Left kidney (tissue), 2 donors: Measurements from ENCODE around the gene SBK2. TPM values are rescaled to one million over a fixed set of nuclear protein-coding genes. Genes with fewer than 3 reads are reported as not detected.
A peak's percentile ranks its signal among the peaks of the same experiment; 100 is the strongest.
"Not testable (repeated sequence)": the region's sequence is repeated elsewhere in the genome, so short reads cannot be mapped to it uniquely, and the experiment has no call there.

Experiments used
- DNase-seq: peaks from one replicate; pipeline ENCODE4 v3.0.0-alpha.2; 2013
- polyA plus RNA-seq: library from polyadenylated mRNA; unstranded; fragments of 120-200 nt; gene quantifications from one replicate; pipeline ENCODE4 v1.2.1, GENCODE V29; 2013; ENCODE audit not compliant: insufficient read length

Gene SBK2
- polyA plus RNA-seq, 1 donor: 1.1 TPM

DNA sequence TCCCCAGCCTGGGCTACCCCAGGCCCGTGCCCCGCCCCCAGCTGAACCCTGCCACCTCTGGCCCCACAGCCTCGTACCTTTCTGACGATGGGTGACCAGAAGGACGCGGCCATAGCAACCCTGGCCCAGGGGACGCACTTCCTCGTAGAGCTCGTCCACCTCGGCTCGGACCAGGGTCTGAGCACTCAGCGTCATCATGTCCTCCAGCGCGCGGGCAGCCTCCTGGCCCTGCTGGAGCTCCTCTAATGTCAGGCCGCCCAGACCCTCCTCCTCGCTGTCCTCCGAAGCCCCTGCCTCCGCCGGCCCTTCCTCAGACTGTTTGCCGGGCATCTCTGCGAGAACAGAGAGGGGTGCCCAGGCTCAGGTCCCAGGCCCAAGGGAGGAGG is 975 bp downstream of the SBK2 start:
- DNase-seq: no peak

DNA sequence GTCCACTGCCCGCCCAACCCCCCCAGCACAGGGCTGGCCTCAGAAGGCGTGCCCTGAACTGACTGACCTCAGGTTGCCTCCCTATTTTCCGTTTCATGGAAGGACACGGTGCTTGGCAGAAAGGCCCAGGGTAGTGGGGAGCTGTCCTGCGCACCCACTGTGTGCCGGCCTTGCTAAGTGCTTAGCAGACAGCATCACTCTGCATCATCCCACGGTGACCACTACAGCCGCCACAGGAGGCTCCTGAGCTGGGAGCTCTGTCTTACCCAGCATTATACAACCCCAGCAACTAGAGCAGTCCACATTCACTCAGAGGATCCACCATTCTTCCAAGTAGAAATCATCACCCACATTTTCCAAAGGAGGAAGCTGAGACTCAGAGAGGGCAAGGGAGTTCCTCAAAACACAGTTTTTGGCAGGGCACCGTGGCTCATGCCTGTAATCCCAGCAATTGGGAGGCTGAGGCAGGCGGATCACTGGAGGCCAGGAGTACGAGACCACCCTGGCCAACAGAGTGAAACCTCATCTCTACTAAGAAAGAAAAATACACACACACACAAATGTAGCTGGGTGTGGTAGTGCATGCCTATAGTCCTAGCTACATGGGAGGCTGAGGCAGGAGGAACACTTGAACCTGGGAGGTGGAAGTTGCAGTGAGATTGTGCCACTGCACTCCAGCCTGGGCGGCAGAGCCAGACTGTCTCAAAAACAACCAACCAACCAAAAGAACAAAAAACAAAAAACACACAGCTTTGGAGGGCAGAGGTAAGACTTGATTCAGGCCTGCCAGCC is 1.6 kb downstream of the SBK2 start:
- DNase-seq: no peak

DNA sequence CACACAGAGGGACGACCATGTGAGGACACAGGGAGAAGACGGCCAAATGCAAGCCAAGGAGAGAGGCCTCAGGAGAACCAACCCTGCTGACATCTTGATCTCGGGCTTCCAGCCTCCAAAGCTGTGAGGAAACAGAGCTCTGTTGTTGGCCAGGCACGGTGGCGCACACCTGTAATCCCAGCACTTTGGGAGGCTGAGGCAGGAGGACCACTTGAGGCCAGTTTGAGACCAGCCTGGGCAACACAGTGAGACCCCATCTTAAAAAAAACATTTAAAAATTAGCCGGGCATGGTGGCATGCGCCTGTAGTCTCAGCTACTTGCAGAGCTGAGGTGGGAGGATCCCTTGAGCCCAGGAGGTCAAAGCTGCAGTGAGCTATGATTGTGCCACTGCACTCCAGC is 2.7 kb downstream of the SBK2 start:
- DNase-seq: not testable (repeated sequence)

DNA sequence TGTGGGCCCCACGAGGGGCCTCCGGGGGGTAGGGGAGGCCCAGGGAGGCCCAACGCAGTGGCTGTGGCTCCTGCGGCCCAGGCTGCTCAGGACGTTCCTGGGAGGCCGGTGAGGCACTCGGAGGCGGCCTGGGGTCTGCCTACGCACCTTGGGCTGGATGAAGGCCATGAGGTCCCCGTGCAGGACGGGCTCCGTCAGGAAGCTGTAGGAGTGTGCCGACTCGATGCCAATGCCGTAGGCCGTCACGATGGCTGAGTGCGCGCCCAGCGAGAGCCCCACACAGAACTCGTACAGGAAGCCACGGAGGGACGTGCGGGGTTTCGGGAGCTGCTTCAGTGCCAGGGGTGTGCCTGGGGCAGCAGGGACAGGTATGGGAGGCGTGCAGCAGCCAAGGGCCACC is 5.9 kb downstream of the SBK2 start:
- DNase-seq: no peak

DNA sequence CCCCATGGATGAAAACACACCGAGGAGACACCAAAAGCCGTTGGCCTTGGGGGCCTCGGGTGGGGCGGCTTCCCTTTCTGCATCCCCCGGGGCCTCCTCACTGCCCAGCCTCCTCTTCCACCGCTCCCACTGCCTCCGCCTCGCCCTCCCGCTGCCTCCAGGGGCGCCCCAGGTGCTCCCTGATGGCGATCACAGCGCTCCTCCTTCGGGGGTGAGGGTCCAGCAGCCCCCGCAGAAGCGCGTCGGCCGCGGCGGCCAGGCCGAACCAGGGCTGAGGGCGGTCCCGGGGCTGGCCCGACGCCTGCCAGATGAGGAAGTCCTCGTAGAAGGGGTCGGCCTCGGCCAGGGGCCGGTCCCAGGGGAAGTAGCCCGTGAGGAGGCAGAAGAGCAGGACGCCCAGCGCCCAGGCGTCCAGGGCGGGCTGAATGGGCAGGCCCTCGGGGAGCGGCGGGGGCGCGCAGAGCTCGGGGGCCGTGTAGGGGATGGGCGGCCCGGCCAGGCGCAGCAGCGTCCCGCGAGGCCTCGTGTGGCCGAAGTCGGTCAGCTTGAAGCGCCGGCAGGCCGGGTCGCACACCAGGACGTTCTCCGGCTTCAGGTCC is 7.2 kb downstream of the SBK2 start:
- DNase-seq: no peak

DNA sequence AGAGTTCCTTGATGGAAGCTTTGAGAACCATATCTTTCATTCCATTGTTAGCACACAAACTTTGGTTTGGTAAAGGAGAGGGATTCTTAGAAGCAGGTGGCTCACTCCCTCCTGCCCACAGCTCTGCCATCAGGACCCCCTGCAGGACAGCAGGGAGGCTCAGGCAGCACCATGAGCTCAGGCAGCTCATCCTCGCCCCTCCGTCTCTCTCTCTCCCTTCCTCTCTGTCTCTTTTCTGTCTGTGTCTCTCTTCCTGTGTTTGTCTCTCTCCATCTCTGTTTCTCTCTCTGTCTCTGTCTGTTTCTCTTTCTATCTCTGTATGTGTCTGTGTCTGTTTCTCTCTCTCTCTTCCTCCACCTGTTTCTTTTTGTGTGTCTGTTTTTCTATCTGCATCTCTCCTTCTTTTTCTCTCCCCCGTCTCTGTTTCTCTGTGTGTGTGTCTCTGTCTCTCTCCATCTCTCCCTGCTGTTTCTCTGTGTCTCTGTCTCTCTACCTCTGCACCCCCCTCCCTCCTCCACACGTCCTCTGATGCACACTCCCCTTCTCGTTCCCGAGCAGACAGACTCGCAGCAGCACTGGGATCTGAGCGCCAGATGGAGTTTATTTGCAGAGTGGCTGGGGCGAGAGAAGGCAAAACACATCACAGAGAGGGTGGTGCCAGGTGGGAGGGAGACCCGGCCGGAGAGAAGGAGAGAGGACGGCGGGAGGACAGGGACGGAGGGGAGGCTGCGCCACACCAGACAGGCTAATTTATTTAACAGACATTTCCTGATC is 8.7 kb downstream of the SBK2 start:
- DNase-seq: no peak

DNA sequence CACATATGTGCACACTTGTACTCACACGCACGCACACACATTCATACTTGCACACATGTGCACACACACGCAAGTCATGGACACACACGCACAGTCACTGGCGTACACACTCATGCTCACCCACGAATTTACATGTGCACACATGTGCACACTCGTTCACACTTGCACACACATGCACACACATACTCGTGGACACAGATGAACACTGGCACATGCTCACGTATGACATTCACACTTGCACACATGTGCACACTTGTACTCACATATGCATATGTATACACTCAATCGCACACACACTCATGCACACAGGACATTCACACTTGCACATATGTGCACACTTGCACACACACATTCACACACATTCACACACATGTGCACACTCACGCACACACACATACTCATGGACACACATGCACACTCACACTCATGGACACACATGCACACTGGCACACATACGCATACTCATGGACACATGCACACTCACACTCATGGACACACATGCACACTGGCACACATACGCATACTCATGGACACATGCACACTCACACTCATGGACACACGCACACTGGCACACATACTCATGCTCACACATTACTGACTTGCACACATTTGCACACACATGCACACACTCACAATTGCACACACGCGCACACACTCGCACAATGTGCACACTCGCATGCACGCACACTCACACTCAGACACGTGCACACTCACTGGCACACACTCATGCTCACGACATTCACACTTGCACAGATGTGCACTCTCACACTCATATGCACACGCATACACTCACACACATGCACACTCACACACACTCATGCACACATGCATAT is 9.5 kb downstream of the SBK2 start:
- DNase-seq: no peak

DNA sequence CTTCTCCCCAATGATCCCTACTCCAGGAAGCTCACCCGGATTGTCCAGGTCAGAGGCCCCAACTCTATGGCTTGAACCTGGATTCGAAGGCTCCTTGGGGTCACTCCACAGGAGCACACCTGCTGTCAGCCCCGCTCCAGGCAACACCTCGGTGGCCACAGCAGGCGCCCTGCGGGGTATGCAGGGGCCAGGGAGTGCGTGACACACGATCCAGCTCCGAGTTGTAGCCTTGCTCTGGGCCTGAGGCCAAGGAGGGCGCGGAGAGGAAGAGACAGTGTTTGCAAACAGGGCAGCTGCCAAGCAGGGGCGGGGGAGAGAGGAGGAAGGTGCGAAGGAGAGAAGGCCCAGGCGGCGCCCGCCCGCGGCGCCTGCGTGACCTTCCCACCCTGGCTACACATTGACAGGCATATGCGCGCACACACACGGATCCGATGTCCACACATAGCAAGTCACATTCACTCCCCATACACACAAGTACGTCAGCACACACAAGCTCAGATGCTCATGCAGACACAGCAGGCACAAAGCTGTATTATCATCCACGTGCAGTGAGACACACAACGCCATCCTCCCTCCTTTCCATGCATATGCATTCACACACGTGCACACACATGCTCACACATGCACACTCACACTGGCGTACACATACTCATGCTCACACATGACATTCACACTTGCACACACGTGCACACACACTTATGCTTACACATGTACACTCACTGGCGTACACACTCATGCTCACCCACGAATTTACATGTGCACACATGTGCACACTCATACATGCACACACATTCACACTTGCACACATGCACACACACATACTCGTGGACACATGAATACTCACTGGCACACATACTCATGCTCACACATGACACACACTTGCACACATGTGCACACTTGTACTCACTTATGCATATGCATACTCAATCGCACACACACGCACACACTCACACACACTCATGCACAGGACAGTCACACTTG is 10.4 kb downstream of the SBK2 start:
- peak; percentile 58 for DNase-seq

DNA sequence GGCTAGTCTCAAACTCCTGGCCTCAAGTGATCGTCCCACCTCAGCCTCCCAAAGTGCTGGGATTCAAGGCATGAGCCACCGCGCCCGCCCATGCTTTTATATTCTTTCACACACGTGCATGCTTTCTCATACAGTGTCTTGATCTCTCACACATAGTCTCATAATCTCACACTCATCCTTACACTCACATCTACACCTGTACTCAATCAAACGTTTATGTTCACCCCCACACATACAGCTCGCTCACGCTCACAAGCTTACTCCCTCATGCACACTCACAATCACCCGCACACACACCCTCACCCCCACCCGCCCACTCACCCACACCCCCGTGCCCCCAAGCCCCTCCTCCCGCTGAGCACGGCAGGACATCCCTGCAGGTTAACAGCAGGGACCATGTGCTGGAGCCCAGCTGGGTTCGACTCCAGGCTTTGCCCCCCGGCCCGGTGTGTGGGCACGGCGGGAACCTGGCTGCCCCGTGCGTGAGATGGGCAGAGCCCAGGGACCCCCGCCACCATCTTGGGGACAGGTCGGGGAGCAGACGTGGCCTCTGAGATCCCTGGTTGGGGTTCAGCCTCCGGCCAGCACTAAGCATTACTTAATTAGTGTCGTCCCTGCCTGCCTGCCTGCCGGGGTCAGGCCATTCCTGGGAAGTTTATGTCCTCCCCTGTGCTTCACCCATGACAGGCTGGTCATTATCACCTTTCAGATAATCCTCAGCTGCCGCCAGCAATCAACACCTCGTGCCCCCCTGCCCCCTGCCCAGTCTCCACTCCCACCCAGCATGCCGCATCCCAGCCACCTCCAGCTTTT is 11.4 kb downstream of the SBK2 start:
- no peak for DNase-seq

DNA sequence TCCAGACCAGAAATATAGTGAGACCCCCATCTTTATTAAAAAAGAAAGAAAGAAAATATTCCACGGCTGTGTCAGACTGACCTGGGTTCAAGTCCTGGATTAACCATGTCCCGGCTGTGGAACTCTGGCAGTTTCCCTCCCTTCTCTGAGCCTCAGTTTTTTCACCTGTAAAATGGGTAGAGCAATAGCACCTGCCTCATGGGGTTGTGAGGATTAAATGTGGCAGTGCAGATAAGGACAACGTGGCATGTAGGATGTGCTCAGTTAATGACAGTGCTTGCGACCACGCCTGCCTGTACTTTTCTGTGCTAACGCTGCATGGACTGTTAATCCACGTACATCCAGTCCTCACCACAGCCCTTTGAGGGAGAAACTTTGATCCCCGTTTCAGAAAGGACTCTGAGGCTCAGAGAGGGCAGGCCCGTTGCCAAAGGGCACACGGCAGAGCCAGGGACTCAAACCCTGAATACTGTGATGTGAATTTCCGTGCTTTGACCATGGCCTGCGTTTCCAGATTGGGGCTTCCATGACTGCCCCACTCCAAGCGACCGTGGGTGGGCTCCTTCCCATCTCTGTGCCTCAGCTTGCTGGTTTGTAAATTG is 16.1 kb downstream of the SBK2 start:
- no peak for DNase-seq

DNA sequence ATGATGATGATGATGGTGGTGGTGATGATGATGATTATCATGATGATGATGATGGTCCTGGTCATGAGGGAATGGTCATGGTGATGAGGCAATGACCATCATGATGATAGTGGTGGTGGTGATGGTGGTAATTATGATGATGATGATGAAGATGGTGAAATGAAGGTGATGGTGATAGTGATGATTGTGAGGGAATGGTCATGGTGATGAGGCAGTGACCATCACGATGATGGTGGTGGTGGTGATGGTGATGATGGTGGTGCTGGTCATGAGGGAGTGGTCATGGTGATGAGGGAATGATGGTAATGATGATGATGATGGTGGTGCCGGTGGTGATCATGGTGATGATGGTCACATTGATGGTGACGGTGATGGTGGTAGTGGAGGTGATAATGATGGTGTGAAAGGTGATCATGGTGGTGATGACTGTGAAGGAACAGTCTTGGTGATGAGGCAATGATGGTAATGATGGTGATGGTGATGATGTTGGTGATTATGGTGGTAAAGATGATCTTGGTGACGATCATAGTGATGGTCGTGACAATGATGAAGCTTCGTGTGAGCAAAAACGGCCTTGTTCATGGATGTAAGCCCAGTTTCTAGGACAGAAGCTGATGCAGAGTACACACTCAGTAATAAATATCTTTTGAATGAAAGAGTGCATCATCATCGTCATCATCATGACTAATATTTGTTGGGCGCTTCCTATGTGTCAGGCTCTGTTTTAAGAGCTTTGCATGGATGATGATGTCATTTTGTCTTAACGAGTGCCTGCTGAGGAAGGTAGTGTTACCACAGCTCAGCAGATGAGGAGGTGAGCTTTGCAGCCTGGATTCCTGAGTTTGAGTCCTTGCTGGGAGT is 17.3 kb downstream of the SBK2 start:
- no peak for DNase-seq

DNA sequence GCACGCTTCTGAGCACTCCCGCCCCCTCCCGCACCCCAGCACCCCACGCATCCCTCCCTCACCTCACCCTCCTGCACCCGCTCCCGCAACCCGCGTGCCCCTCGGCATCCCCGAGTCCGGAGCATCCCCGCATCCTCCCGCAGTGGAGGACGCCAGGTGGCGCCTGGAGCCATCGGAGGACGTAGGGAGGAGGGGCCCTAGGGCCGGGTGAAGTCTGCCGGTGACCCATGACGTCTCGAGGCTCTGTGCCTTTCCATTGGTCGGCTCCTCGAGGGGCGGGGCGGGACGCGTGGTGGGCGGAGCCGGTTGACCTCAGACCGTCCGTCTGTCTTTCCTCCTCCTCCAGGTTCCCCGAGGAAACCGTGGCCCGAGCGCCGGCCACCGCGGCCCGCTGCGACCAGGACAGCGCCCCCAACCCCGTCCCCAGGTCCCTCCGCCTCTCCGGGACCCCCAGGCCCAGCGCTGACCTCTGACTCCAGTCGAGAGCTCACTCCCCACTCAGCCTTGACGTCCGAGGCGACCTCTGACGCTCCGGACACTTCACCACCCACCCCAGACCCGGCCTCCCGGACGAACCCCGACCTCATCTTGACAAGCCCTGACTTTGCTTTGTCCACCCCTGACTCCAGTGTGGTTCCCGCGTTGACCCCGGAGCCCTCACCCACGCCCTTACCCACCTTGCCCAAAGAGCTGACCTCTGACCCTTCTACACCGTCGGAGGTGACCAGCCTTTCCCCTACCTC is 19.9 kb downstream of the SBK2 start:
- peak; percentile 86 for DNase-seq

DNA sequence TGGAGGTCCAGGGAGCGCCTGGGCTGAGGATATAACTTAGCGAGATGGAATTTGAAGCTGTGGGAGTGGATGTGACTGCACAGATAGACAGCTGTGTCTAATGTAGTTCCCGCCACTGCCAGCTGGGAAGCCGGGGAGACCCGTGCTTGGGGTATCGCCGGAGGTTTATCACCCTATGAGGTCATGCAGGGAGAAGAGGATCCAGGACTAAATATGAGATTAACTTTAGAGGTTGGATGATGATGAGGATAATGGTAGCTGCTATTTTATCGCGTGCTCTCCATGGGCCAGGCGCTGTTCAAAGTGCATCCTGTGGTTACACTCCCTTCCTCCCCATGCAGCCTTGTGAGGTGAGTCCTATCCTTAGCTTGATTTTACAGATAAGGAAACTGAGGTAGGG is 28.8 kb downstream of the SBK2 start:
- no peak for DNase-seq

DNA sequence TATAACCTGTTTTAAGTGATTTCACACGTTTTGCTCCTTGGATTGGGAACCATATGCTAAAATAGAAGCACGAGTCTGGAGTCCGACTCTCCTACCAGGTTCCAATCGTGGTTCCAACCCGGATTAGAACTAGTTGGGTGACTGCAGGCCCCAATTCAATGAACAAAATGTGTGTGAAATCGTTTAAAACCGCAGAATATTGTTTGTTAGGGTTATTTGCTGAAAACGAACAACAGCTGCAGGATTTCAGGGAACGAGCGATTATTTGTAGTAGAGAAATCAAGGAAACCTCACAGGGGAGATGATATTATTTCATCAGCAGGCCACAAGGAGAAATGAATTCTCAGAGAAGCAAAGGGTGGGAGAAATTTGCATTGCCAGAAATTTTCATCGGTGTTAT is 32.0 kb downstream of the SBK2 start:
- no peak for DNase-seq

DNA sequence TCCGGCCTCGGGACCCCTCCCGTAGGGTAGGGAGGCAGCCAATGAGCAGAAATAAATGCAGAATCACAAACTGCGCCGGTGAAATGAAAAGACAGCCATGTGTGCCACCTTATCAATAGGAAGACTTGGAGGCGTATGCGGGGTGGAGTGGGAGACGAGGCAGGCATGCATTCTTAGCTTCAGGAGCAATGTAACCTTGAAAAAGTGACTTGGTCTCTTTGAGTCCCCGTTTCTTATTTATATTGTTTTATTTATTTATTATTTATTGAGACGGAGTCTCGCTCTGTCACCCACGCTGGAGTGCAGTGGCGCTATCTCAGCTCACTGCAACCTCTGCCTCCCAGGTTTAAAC is 32.7 kb downstream of the SBK2 start:
- DNase-seq: no peak

DNA sequence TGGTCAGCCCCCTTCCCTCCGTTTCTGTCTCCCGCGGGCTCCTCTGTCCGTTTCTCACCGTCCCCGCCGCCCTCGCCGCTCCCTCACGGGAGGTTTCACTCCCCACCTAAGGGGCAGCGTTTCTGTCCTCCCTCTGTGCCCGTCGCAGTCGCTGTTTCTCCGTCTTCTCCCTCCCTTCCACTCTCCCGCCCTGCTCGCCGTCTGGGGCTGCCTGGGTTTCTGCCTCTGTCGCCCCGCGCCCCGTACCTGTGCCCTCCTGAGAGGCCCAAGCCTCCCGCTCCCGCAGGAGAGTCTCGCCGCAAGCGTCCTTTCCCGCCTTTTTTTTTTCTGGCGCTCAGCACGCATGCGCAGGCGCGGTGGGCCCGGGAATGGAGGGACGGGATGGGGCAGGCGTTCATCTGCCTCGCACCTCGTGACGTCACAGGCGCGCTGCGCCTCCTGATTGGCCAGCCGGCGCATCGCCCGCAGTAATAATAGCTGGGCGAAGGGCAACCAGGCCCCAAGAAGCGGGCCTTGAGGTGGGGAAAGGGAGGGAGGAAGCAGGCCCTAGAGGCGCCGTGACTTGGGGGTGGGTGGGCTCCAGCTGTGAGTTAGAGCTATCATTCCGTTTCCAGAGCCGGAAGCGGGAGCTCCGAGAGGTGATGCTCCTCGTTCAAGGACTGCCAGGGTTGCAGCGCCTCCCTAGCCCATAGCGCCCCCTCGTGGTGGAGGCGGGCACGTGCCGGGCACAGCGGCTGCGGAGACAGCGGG is 33.3 kb downstream of the SBK2 start:
- peak; percentile 89 for DNase-seq

DNA sequence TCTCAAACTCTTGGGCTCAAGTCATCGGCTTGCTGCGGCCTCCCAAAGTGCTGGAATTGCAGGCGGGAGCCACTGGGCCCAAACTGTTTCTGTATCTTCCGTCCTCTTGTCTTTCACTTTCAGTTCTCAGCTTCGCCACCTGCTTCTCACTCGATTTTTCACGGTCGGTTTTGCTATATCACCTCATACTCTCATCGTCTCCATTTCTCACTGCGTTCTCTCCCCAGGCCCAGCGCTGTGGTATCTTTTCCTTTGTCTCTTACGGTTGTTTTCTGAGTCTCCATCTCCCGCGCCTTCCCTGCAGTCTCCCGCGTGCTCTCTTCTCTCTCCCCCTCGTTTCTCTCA is 33.8 kb downstream of the SBK2 start:
- DNase-seq: no peak
